Activated T-helper 17 cell treated with anti-CD3 and anti-CD28 coated beads, Interleukin-2, amount 50 U/mL, for 72 hours (primary cell): ENCODE data around the gene PFAS. TPM values are rescaled to one million over a fixed set of nuclear protein-coding genes. Genes with fewer than 3 reads are reported as not detected.

Experiments
- total RNA-seq, 2 donors: library from RNA; stranded (reverse); gene quantifications; one replicate each; pipeline ENCODE4 v1.2.3, GENCODE V29; 2022

PFAS gene
- total RNA-seq, 2 donors from 2014 or later, result 53.9 to 143 TPM

Other genes with a start within 250 kb of the PFAS start
- under 1 TPM; 0.15 to 0.77 TPM for gene GUCY2D, start 246.7 kb upstream of the PFAS start, total RNA-seq
- under 1 TPM in 1 of 2 donors, not detected in 1; 0.61 TPM for gene ALOX15B, start 210.2 kb upstream of the PFAS start, total RNA-seq
- gene ALOX12B, start 161.6 kb upstream of the PFAS start, total RNA-seq, result 1 to 10 TPM; 1.1 to 6.2 TPM
- gene ALOXE3, start 130.8 kb upstream of the PFAS start, total RNA-seq, result 1 to 10 TPM in 1 of 2 donors, under 1 TPM in 1; 0.13 to 1.3 TPM
- gene HES7, start 125.2 kb upstream of the PFAS start, total RNA-seq, result 10 to 100 TPM in 1 of 2 donors, 1 to 10 TPM in 1; 2.9 to 10.0 TPM
- 100 to 1,000 TPM in 1 of 2 donors, 10 to 100 TPM in 1; 52.0 to 269 TPM for gene PER1, start 96.9 kb upstream of the PFAS start, total RNA-seq
- gene VAMP2, start 86.3 kb upstream of the PFAS start, total RNA-seq, result 10 to 100 TPM; 41.7 to 66.2 TPM
- 10 to 100 TPM; 43.3 to 45.3 TPM for gene TMEM107, start 72.9 kb upstream of the PFAS start, total RNA-seq
- 1 to 10 TPM; 4.7 to 7.0 TPM for gene BORCS6, start 59.1 kb upstream of the PFAS start, total RNA-seq
- gene AURKB, start 38.7 kb upstream of the PFAS start, total RNA-seq, result 100 to 1,000 TPM; 158 to 161 TPM
- 10 to 100 TPM; 53.8 to 80.4 TPM for gene CTC1, start 1.2 kb upstream of the PFAS start, total RNA-seq
- 10 to 100 TPM; 44.9 to 56.0 TPM for gene RANGRF, start 39.4 kb downstream of the PFAS start, total RNA-seq
- 1 to 10 TPM; 3.6 to 4.3 TPM for gene SLC25A35, start 46.1 kb downstream of the PFAS start, total RNA-seq
- gene ARHGEF15, start 61.0 kb downstream of the PFAS start, total RNA-seq, result not detected
- not detected for gene ODF4, start 90.6 kb downstream of the PFAS start, total RNA-seq
- 1,000 to 10,000 TPM; 2,606 to 3,397 TPM for gene RPL26, start 133.9 kb downstream of the PFAS start, total RNA-seq
- under 1 TPM; 0.09 to 0.21 TPM for gene RNF222, start 148.5 kb downstream of the PFAS start, total RNA-seq
- 10 to 100 TPM; 71.9 to 74.1 TPM for gene NDEL1, start 186.6 kb downstream of the PFAS start, total RNA-seq